ENCODE results near the gene LHX4. TPM values are rescaled to one million over a fixed set of nuclear protein-coding genes. Genes with fewer than 3 reads are reported as not detected.

LHX4 gene
- polyA plus RNA-seq, 4 donors, result 0.18 to 2.9 (median 0.25) TPM

GRCh38 chr1:180279651-180280050 lies 49.6 kb downstream of the LHX4 start:
- no peak for FAIRE-seq
- no peaks in the 10 kb centered on the region for H3K9me3 ChIP-seq (ENCODE audit: control insufficient read depth in 2 of 2, insufficient read depth in 1 of 2, low read depth in 1 of 2, low read length in 1 of 2)
- no peak overlapping the region for H3K4me3 ChIP-seq (ENCODE audit: low read depth in 1 of 3, low read length in 3 of 3)
- WGBS, 3 donors, result 86 to 100% (median 94%) methylated on average over 1 of the region's 1 CpG
- H3K27me3 ChIP-seq (ENCODE audit: control insufficient read depth in 3 of 3, insufficient read depth in 3 of 3, low read length in 3 of 3), result no peaks in the 10 kb centered on the region
- no peak overlapping the region for H3K27ac ChIP-seq (ENCODE audit: low read depth in 1 of 3, low read length in 2 of 3)
- no peak for DNase-seq
- no peaks in the 10 kb centered on the region for H3K4me1 ChIP-seq (ENCODE audit: control insufficient read depth in 3 of 3, insufficient read depth in 2 of 3, low read depth in 1 of 3, low read length in 2 of 3)
- H3K36me3 ChIP-seq (ENCODE audit: control insufficient read depth in 3 of 3, insufficient read depth in 2 of 3, low read depth in 1 of 3, low read length in 3 of 3), result peaks cover 0 to 16% (median 3%) of the 10 kb centered on the region in 3 donors

- DNase-seq (no peak), FAIRE-seq (no peak)
- no peaks in the 10 kb centered on the region for H3K9me3 ChIP-seq (ENCODE audit: control insufficient read depth in 2 of 2, insufficient read depth in 1 of 2, low read depth in 1 of 2, low read length in 1 of 2)
- no peaks in the 10 kb centered on the region for H3K4me1 ChIP-seq (ENCODE audit: control insufficient read depth in 3 of 3, insufficient read depth in 2 of 3, low read depth in 1 of 3, low read length in 2 of 3)
- 98 to 100% (median 99%) methylated on average over 2 of the region's 2 CpGs for WGBS, 3 donors
- no peaks in the 10 kb centered on the region for H3K27me3 ChIP-seq (ENCODE audit: control insufficient read depth in 3 of 3, insufficient read depth in 3 of 3, low read length in 3 of 3)
- H3K27ac ChIP-seq (ENCODE audit: low read depth in 1 of 3, low read length in 2 of 3), result no peak overlapping the region
- H3K36me3 ChIP-seq (ENCODE audit: control insufficient read depth in 3 of 3, insufficient read depth in 2 of 3, low read depth in 1 of 3, low read length in 3 of 3), result peaks cover 0 to 16% (median 3%) of the 10 kb centered on the region in 3 donors
- H3K4me3 ChIP-seq (ENCODE audit: low read depth in 1 of 3, low read length in 3 of 3), result no peak overlapping the region
Observed at GRCh38 chr1:180280617-180281016, 50.6 kb downstream of the LHX4 start.

GRCh38 chr1:180281490-180281889 lies 51.4 kb downstream of the LHX4 start:
- DNase-seq (no peak), FAIRE-seq (no peak)
- Histone ChIP-seq H3K27me3 (ENCODE audit: control insufficient read depth in 3 of 3, insufficient read depth in 3 of 3, low read length in 3 of 3) (no peaks in the 10 kb centered on the region), H3K9me3 (ENCODE audit: control insufficient read depth in 2 of 2, insufficient read depth in 1 of 2, low read depth in 1 of 2, low read length in 1 of 2) (no peaks in the 10 kb centered on the region), H3K4me1 (ENCODE audit: control insufficient read depth in 3 of 3, insufficient read depth in 2 of 3, low read depth in 1 of 3, low read length in 2 of 3) (no peaks in the 10 kb centered on the region), H3K36me3 (ENCODE audit: control insufficient read depth in 3 of 3, insufficient read depth in 2 of 3, low read depth in 1 of 3, low read length in 3 of 3) (peaks cover 0 to 14% (median 3%) of the 10 kb centered on the region in 3 donors), H3K27ac (ENCODE audit: low read depth in 1 of 3, low read length in 2 of 3) (no peak overlapping the region), H3K4me3 (ENCODE audit: low read depth in 1 of 3, low read length in 3 of 3) (no peak overlapping the region)
- WGBS, 3 donors, result 69 to 93% (median 89%) methylated on average over 1 of the region's 1 CpG

- Histone ChIP-seq H3K36me3 (ENCODE audit: control insufficient read depth in 3 of 3, insufficient read depth in 2 of 3, low read depth in 1 of 3, low read length in 3 of 3) (peaks cover 0 to 18% (median 3%) of the 10 kb centered on the region in 3 donors), H3K27ac (ENCODE audit: low read depth in 1 of 3, low read length in 2 of 3) (no peak overlapping the region), H3K27me3 (ENCODE audit: control insufficient read depth in 3 of 3, insufficient read depth in 3 of 3, low read length in 3 of 3) (no peaks in the 10 kb centered on the region), H3K9me3 (ENCODE audit: control insufficient read depth in 2 of 2, insufficient read depth in 1 of 2, low read depth in 1 of 2, low read length in 1 of 2) (no peaks in the 10 kb centered on the region), H3K4me1 (ENCODE audit: control insufficient read depth in 3 of 3, insufficient read depth in 2 of 3, low read depth in 1 of 3, low read length in 2 of 3) (no peaks in the 10 kb centered on the region), H3K4me3 (ENCODE audit: low read depth in 1 of 3, low read length in 3 of 3) (no peak overlapping the region)
- 73 to 80% (median 76%) methylated on average over 5 of the region's 5 CpGs for WGBS, 3 donors
- DNase-seq (no peak), FAIRE-seq (no peak)
Observed at GRCh38 chr1:180282401-180283044, 52.5 kb downstream of the LHX4 start.

GRCh38 chr1:180283098-180283497 lies 53.0 kb downstream of the LHX4 start:
- Histone ChIP-seq H3K4me1 (ENCODE audit: control insufficient read depth in 3 of 3, insufficient read depth in 2 of 3, low read depth in 1 of 3, low read length in 2 of 3) (no peaks in the 10 kb centered on the region), H3K9me3 (ENCODE audit: control insufficient read depth in 2 of 2, insufficient read depth in 1 of 2, low read depth in 1 of 2, low read length in 1 of 2) (no peaks in the 10 kb centered on the region), H3K36me3 (ENCODE audit: control insufficient read depth in 3 of 3, insufficient read depth in 2 of 3, low read depth in 1 of 3, low read length in 3 of 3) (peaks cover 0 to 15% (median 3%) of the 10 kb centered on the region in 3 donors), H3K27me3 (ENCODE audit: control insufficient read depth in 3 of 3, insufficient read depth in 3 of 3, low read length in 3 of 3) (no peaks in the 10 kb centered on the region), H3K27ac (ENCODE audit: low read depth in 1 of 3, low read length in 2 of 3) (no peak overlapping the region), H3K4me3 (ENCODE audit: low read depth in 1 of 3, low read length in 3 of 3) (no peak overlapping the region)
- DNase-seq, result no peak
- no peak for FAIRE-seq
- 90 to 97% (median 95%) methylated on average over 4 of the region's 4 CpGs for WGBS, 3 donors

GRCh38 chr1:180286417-180286816 lies 56.4 kb downstream of the LHX4 start:
- Histone ChIP-seq H3K4me3 (ENCODE audit: low read depth in 1 of 3, low read length in 3 of 3) (no peak overlapping the region), H3K4me1 (ENCODE audit: control insufficient read depth in 3 of 3, insufficient read depth in 2 of 3, low read depth in 1 of 3, low read length in 2 of 3) (peaks cover 0 to 3% (median 0%) of the 10 kb centered on the region in 3 donors), H3K9me3 (ENCODE audit: control insufficient read depth in 2 of 2, insufficient read depth in 1 of 2, low read depth in 1 of 2, low read length in 1 of 2) (no peaks in the 10 kb centered on the region), H3K36me3 (ENCODE audit: control insufficient read depth in 3 of 3, insufficient read depth in 2 of 3, low read depth in 1 of 3, low read length in 3 of 3) (peaks cover 0 to 10% (median 0%) of the 10 kb centered on the region in 3 donors), H3K27me3 (ENCODE audit: control insufficient read depth in 3 of 3, insufficient read depth in 3 of 3, low read length in 3 of 3) (no peaks in the 10 kb centered on the region), H3K27ac (ENCODE audit: low read depth in 1 of 3, low read length in 2 of 3) (no peak overlapping the region)
- DNase-seq, result no peak
- FAIRE-seq, result no peak

- DNase-seq (no peak), FAIRE-seq (no peak)
- 78 to 92% (median 84%) methylated on average over 3 of the region's 3 CpGs for WGBS, 3 donors
- Histone ChIP-seq H3K27ac (ENCODE audit: low read depth in 1 of 3, low read length in 2 of 3) (no peak overlapping the region), H3K9me3 (ENCODE audit: control insufficient read depth in 2 of 2, insufficient read depth in 1 of 2, low read depth in 1 of 2, low read length in 1 of 2) (no peaks in the 10 kb centered on the region), H3K27me3 (ENCODE audit: control insufficient read depth in 3 of 3, insufficient read depth in 3 of 3, low read length in 3 of 3) (no peaks in the 10 kb centered on the region), H3K4me3 (ENCODE audit: low read depth in 1 of 3, low read length in 3 of 3) (no peak overlapping the region), H3K4me1 (ENCODE audit: control insufficient read depth in 3 of 3, insufficient read depth in 2 of 3, low read depth in 1 of 3, low read length in 2 of 3) (peaks cover 0 to 3% (median 0%) of the 10 kb centered on the region in 3 donors), H3K36me3 (ENCODE audit: control insufficient read depth in 3 of 3, insufficient read depth in 2 of 3, low read depth in 1 of 3, low read length in 3 of 3) (peaks cover 0 to 10% (median 0%) of the 10 kb centered on the region in 3 donors)
Observed at GRCh38 chr1:180287988-180288705, 58.1 kb downstream of the LHX4 start.

GRCh38 chr1:180288940-180289339 lies 58.9 kb downstream of the LHX4 start:
- DNase-seq (no peak), FAIRE-seq (no peak)
- Histone ChIP-seq H3K36me3 (ENCODE audit: control insufficient read depth in 3 of 3, insufficient read depth in 2 of 3, low read depth in 1 of 3, low read length in 3 of 3) (peaks cover 0 to 12% (median 0%) of the 10 kb centered on the region in 3 donors), H3K9me3 (ENCODE audit: control insufficient read depth in 2 of 2, insufficient read depth in 1 of 2, low read depth in 1 of 2, low read length in 1 of 2) (peaks cover 0 to 3% of the 10 kb centered on the region in 2 donors), H3K4me3 (ENCODE audit: low read depth in 1 of 3, low read length in 3 of 3) (no peak overlapping the region), H3K27me3 (ENCODE audit: control insufficient read depth in 3 of 3, insufficient read depth in 3 of 3, low read length in 3 of 3) (no peaks in the 10 kb centered on the region), H3K27ac (ENCODE audit: low read depth in 1 of 3, low read length in 2 of 3) (no peak overlapping the region), H3K4me1 (ENCODE audit: control insufficient read depth in 3 of 3, insufficient read depth in 2 of 3, low read depth in 1 of 3, low read length in 2 of 3) (peaks cover 0 to 3% (median 0%) of the 10 kb centered on the region in 3 donors)
- WGBS, 3 donors, result 22 to 57% (median 47%) methylated on average over 1 of the region's 1 CpG

Data from small intestine (tissue), 7 donors.